IMR-90 (cell line): ENCODE results near the gene GRAMD1A. TPM values are rescaled to one million over a fixed set of nuclear protein-coding genes. Genes with fewer than 3 reads are reported as not detected.

Experiments used
- ATAC-seq: fragments of 200-7000 bp; cut with Tn5 transposase; 2 replicates; pipeline ENCODE4 v1.9.1; 2020; ENCODE audit warnings: low read depth, mild to moderate bottlenecking, moderate library complexity
- BruUV-seq: library from RNA; stranded (reverse); fragments of 400-500 nt; replicated peaks from 2 replicates; lab custom pipeline; 2021; lab: Mats Ljungman, UMichigan
- CTCF ChIA-PET: fragments of 300-600 bp; formaldehyde crosslinking; extraction: SDS; loops from one replicate; lab custom pipeline; 2021; ENCODE audit warnings: antibody characterized with exemption; lab: Yijun Ruan, JAX
- POLR2A ChIA-PET: fragments of 300-600 bp; sonication (Branson Sonifier 250); formaldehyde crosslinking; loops from one replicate; lab custom pipeline; 2022; ENCODE audit warnings: antibody characterized with exemption; ENCODE audit not compliant: unreplicated experiment; lab: Charles Lee
- DNase-seq: peaks from one replicate; pipeline ENCODE4 v3.0.0; 2013
- H2AFZ ChIP-seq: replicated peaks from 2 replicates; pipeline ENCODE3; 2013; ENCODE audit warnings: low read length, mild to moderate bottlenecking; ENCODE audit not compliant: poor library complexity
- H2AK5ac ChIP-seq: 2 replicates; pipeline ENCODE4 v1.6.1; 2013; ENCODE audit warnings: low read depth, low read length, inconsistent platforms
- H2AK9ac ChIP-seq: replicated peaks from 2 replicates; pipeline ENCODE3; 2013; ENCODE audit warnings: mild to moderate bottlenecking, low read depth, low read length, moderate library complexity; ENCODE audit not compliant: poor library complexity
- H2BK120ac ChIP-seq: 2 replicates; pipeline ENCODE4 v1.6.1; 2013; ENCODE audit warnings: low read depth, low read length, inconsistent platforms
- H2BK15ac ChIP-seq: 3 replicates; pipeline ENCODE4 v1.6.1; 2013; ENCODE audit warnings: low read depth, low read length, inconsistent platforms
- H2BK20ac ChIP-seq: 2 replicates; pipeline ENCODE4 v1.6.1; 2013; ENCODE audit warnings: low read depth, mild to moderate bottlenecking, inconsistent platforms, low read length, moderate library complexity
- H2BK5ac ChIP-seq: 2 replicates; pipeline ENCODE4 v1.6.1; 2013; ENCODE audit warnings: mild to moderate bottlenecking, low read depth, low read length, inconsistent platforms; ENCODE audit not compliant: poor library complexity, severe bottlenecking
- H3K14ac ChIP-seq: replicated peaks from 2 replicates; pipeline ENCODE4 v1.6.1; 2013; ENCODE audit warnings: low read depth, low read length, inconsistent platforms
- H3K18ac ChIP-seq: 2 replicates; pipeline ENCODE4 v1.6.1; 2013; ENCODE audit warnings: low read depth, low read length, control low read depth
- H3K23ac ChIP-seq: 2 replicates; pipeline ENCODE4 v1.6.1; 2013; ENCODE audit warnings: low read depth, low read length, inconsistent platforms
- H3K27ac ChIP-seq: 2 replicates; pipeline ENCODE4 v1.5.1; 2013; ENCODE audit warnings: mild to moderate bottlenecking, control low read depth, low read length; ENCODE audit not compliant: insufficient read depth
- H3K27me3 ChIP-seq: 2 replicates; pipeline ENCODE4 v1.6.1; 2013; ENCODE audit warnings: low read length; ENCODE audit not compliant: control insufficient read depth, insufficient read depth
- H3K36me3 ChIP-seq: 2 replicates; pipeline ENCODE4 v1.6.1; 2013; ENCODE audit warnings: low read length, mixed read lengths; ENCODE audit not compliant: control insufficient read depth, insufficient read depth
- H3K4ac ChIP-seq: 2 replicates; pipeline ENCODE4 v1.6.1; 2013; ENCODE audit warnings: low read depth, low read length, inconsistent platforms
- H3K4me1 ChIP-seq: 2 replicates; pipeline ENCODE4 v1.6.1; 2013; ENCODE audit warnings: low read length, mixed read lengths; ENCODE audit not compliant: control insufficient read depth, insufficient read depth
- H3K4me2 ChIP-seq: 2 replicates; pipeline ENCODE4 v1.6.1; 2013; ENCODE audit warnings: low read depth, mild to moderate bottlenecking, control low read depth, low read length, moderate library complexity
- H3K4me3 ChIP-seq: 2 replicates; pipeline ENCODE4 v1.5.1; 2013; ENCODE audit warnings: low read depth, mild to moderate bottlenecking, control low read depth, low read length, moderate library complexity; ENCODE audit not compliant: insufficient read depth
- H3K56ac ChIP-seq: 2 replicates; pipeline ENCODE4 v1.6.1; 2013; ENCODE audit warnings: low read length, inconsistent platforms; ENCODE audit not compliant: insufficient read depth; ENCODE audit errors: extremely low read depth
- H3K79me1 ChIP-seq, 2 experiments: 2 replicates each; pipeline ENCODE4 v1.6.1; 2013; ENCODE audit warnings: low read length in 2 of 2, inconsistent platforms in 1 of 2, low read depth in 1 of 2
- H3K9ac ChIP-seq: 2 replicates; pipeline ENCODE4 v1.6.1; 2013; ENCODE audit warnings: low read depth, low read length, control low read depth
- H3K9me1 ChIP-seq: 2 replicates; pipeline ENCODE4 v1.6.1; 2013; ENCODE audit warnings: low read length, inconsistent platforms; ENCODE audit not compliant: insufficient read depth
- H3K9me3 ChIP-seq: 2 replicates; pipeline ENCODE4 v1.6.1; 2013; ENCODE audit warnings: low read length; ENCODE audit not compliant: control insufficient read depth, insufficient read depth
- H4K20me1 ChIP-seq: 2 replicates; pipeline ENCODE4 v1.6.1; 2013; ENCODE audit warnings: low read length, inconsistent platforms; ENCODE audit not compliant: insufficient read depth
- H4K5ac ChIP-seq: 2 replicates; pipeline ENCODE4 v1.6.1; 2013; ENCODE audit warnings: mild to moderate bottlenecking, low read depth, low read length, control low read depth
- H4K8ac ChIP-seq, 2 experiments: 2 replicates each; pipeline ENCODE4 v1.6.1; 2013; ENCODE audit warnings: low read depth in 2 of 2, low read length in 2 of 2, control low read depth in 1 of 2, inconsistent platforms in 1 of 2
- H4K91ac ChIP-seq: 2 replicates; pipeline ENCODE4 v1.6.1; 2013; ENCODE audit warnings: low read depth, low read length, inconsistent platforms; ENCODE audit not compliant: insufficient read depth
- CEBPB ChIP-seq: IDR thresholded peaks from 2 replicates; pipeline ENCODE4 v1.6.1; 2012; ENCODE audit warnings: low read depth, low read length, improper control_type of control experiment
- FOS ChIP-seq: fragments of 150-350 bp; IDR thresholded peaks from 2 replicates; pipeline ENCODE4 v1.6.1; 2016; ENCODE audit warnings: low read depth, low read length
- MAFK ChIP-seq: IDR thresholded peaks from 2 replicates; pipeline ENCODE4 v1.6.1; 2012; ENCODE audit warnings: low read depth, low read length, improper control_type of control experiment
- MXI1 ChIP-seq: IDR thresholded peaks from 2 replicates; pipeline ENCODE4 v1.6.1; 2012; ENCODE audit warnings: low read depth, mild to moderate bottlenecking, low read length, moderate library complexity, borderline replicate concordance
- NFE2L2 ChIP-seq: fragments of 150-350 bp; IDR thresholded peaks from 2 replicates; pipeline ENCODE4 v1.6.1; 2016; ENCODE audit warnings: low read depth, mild to moderate bottlenecking, low read length
- POLR2A ChIP-seq: IDR thresholded peaks from 2 replicates; pipeline ENCODE4 v1.6.1; 2012; ENCODE audit warnings: mild to moderate bottlenecking, low read depth, low read length
- RAD21 ChIP-seq: IDR thresholded peaks from 2 replicates; pipeline ENCODE4 v1.6.1; 2012; ENCODE audit warnings: low read length, improper control_type of control experiment
- RCOR1 ChIP-seq: IDR thresholded peaks from 2 replicates; pipeline ENCODE4 v1.6.1; 2012; ENCODE audit warnings: mild to moderate bottlenecking, low read length, improper control_type of control experiment; ENCODE audit not compliant: insufficient replicate concordance
- RFX5 ChIP-seq: IDR thresholded peaks from 2 replicates; pipeline ENCODE4 v1.8.0; 2012; ENCODE audit warnings: low read depth, mild to moderate bottlenecking, low read length, moderate library complexity
- SMC3 ChIP-seq: fragments of 150-350 bp; IDR thresholded peaks from 2 replicates; pipeline ENCODE4 v1.6.1; 2016; ENCODE audit warnings: low read depth, mild to moderate bottlenecking, antibody characterized with exemption, low read length, moderate library complexity
- WGBS, 2 experiments: methylation state at CpG; one replicate each; pipeline versions ENCODE4 v1.1.5 to v1.1.7; 2013; ENCODE audit warnings: missing lambda C conversion rate in 2 of 2; ENCODE audit not compliant: insufficient read length in 1 of 2; ENCODE audit errors: extremely low coverage in 2 of 2; 5-methylcytosine and 5-hydroxymethylcytosine counted together
- dilution Hi-C: fragments of 300-500 bp; cut with HindIII; formaldehyde crosslinking; loops from one replicate; pipeline ENCODE4 v1.14.3; 2018; ENCODE audit warnings: low sequenced_read_pairs; ENCODE audit not compliant: unreplicated experiment
- in situ Hi-C: fragments of 300-500 bp; cut with MboI; formaldehyde crosslinking; loops from 3 replicates; pipeline ENCODE4 v1.14.3; 2019; ENCODE audit warnings: low sequenced_read_pairs, inconsistent platforms, mixed read lengths
- intact Hi-C: fragments of 100-400 bp; cut with micrococcal nuclease; formaldehyde crosslinking; loops from 2 replicates; pipeline ENCODE4 v1.10.0; 2022
- polyA plus RNA-seq, 3 experiments: library from polyadenylated mRNA; depleted of rRNA; stranded (reverse); fragments of >200 nt; gene quantifications; 2 replicates each; pipeline ENCODE4 v1.2.3, GENCODE V29; 2012; ENCODE audit warnings: low replicate concordance in 1 of 3
- total RNA-seq: library from RNA; depleted of rRNA; stranded (reverse); fragments of >200 nt; gene quantifications from 2 replicates; pipeline ENCODE4 v1.2.3, GENCODE V29; 2012
- TF ChIP-seq, protein P1 (sequence below): conservative IDR thresholded peaks from 2 replicates; pipeline ENCODE4 v1.5.1; 2012; ENCODE audit warnings: mild to moderate bottlenecking, low read depth, low read length, improper control_type of control experiment
- TF ChIP-seq, protein P2 (sequence below): fragments of 150-350 bp; IDR thresholded peaks from 2 replicates; pipeline ENCODE4 v1.6.1; 2016; ENCODE audit warnings: low read depth, mild to moderate bottlenecking, low read length, moderate library complexity, borderline replicate concordance

GRAMD1A gene
- total and polyA plus RNA-seq, 2 of the 4 experiments (the other 2 are of a cell fraction) = 11.1 to 63.0 TPM

DNA sequence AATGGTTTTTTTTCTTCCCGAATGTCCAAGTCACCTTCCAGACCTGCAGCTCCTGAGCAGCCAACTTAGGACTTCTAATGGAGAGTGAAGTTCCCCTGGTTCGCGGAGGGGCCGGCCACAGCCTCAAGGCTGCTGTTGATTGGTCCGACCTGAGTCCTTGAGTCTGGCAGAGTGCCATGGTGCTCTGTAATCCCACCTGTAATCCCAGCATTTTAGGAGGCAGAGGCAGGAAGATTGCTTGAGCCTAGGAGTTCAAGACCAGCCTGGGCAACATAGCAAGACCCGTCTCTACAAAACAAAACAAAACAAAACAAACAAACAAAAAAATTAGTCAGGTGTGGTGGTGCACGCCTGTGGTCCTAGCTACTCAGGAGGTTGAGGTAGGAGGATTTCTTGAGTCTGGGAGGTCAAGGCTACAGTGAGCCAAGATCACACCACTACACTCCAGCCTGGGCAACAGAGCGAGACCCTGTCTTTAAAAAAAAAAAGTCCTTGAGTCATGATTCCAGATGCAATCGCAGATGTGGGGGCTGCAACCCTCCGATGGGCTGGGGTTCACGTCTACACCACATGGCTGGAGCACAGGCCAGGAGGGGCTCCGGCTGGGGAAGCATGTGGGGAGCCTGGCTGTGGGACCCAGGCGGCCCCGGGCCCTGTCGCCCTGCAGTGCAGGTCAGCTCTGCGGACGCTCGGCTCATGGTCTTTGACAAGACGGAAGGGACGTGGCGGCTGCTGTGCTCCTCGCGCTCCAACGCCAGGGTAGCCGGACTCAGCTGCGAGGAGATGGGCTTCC lies 59.1 kb downstream of the GRAMD1A start (continued):
- TF ChIP-seq, protein P1, sequence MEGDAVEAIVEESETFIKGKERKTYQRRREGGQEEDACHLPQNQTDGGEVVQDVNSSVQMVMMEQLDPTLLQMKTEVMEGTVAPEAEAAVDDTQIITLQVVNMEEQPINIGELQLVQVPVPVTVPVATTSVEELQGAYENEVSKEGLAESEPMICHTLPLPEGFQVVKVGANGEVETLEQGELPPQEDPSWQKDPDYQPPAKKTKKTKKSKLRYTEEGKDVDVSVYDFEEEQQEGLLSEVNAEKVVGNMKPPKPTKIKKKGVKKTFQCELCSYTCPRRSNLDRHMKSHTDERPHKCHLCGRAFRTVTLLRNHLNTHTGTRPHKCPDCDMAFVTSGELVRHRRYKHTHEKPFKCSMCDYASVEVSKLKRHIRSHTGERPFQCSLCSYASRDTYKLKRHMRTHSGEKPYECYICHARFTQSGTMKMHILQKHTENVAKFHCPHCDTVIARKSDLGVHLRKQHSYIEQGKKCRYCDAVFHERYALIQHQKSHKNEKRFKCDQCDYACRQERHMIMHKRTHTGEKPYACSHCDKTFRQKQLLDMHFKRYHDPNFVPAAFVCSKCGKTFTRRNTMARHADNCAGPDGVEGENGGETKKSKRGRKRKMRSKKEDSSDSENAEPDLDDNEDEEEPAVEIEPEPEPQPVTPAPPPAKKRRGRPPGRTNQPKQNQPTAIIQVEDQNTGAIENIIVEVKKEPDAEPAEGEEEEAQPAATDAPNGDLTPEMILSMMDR = no peak

DNA sequence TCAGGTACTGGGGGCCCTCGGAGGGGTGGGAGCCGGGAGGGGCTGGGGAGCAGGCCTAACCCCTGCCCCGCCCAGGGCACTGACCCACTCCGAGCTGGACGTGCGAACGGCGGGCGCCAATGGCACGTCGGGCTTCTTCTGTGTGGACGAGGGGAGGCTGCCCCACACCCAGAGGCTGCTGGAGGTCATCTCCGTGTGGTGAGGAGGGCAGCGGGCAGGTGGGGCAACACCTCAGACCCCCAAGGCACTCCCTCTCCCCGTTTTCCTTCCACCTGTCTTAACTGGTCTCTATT lies 59.6 kb downstream of the GRAMD1A start:
- no peak for DNase-seq
- Histone ChIP-seq H3K9ac (no peak overlapping the region), H3K36me3 (no peaks in the 10 kb centered on the region), H4K20me1 (no peaks in the 10 kb centered on the region), H2AFZ (no peak overlapping the region), H3K4me3 (no peak overlapping the region), H3K23ac (no peak overlapping the region), H4K91ac (no peak overlapping the region), H2BK120ac (no peak overlapping the region), H3K4ac (no peak overlapping the region), H3K4me1 (no peaks in the 10 kb centered on the region), H2BK5ac (no peak overlapping the region), H2BK15ac (no peak overlapping the region), H3K9me3 (no peaks in the 10 kb centered on the region), H3K4me2 (no peak overlapping the region), H2BK20ac (no peak overlapping the region), H4K8ac (no peak overlapping the region), H4K5ac (no peak overlapping the region), H2AK5ac (no peak overlapping the region), H3K14ac (no peak overlapping the region), H2AK9ac (no peak overlapping the region), H3K9me1 (no peaks in the 10 kb centered on the region), H3K18ac (no peak overlapping the region), H3K27me3 (peaks cover 16% of the 10 kb centered on the region), H3K79me1 (no peaks in the 10 kb centered on the region), H3K56ac (no peak overlapping the region), H3K27ac (no peak overlapping the region)
- ChIA-PET CTCF (no interaction called here), POLR2A (no interaction called here)
- no peak for ATAC-seq
- in situ Hi-C loops = no loop called here
- dilution Hi-C loops = no loop called here
- no TSS peak for BruUV-seq
- intact Hi-C loops = no loop called here
- WGBS, 2 experiments = 60% methylated on average over 1 of the region's 15 CpGs; no CpG with 5 or more reads in 1 of the 2 experiments
- TF ChIP-seq POLR2A (no peak), RCOR1 (no peak), RFX5 (no peak), FOS (no peak), SMC3 (no peak), MXI1 (no peak), CEBPB (no peak), MAFK (no peak), RAD21 (no peak), NFE2L2 (no peak)
- TF ChIP-seq, protein P2, sequence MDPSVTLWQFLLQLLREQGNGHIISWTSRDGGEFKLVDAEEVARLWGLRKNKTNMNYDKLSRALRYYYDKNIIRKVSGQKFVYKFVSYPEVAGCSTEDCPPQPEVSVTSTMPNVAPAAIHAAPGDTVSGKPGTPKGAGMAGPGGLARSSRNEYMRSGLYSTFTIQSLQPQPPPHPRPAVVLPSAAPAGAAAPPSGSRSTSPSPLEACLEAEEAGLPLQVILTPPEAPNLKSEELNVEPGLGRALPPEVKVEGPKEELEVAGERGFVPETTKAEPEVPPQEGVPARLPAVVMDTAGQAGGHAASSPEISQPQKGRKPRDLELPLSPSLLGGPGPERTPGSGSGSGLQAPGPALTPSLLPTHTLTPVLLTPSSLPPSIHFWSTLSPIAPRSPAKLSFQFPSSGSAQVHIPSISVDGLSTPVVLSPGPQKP = no peak
- TF ChIP-seq, protein P1 = no peak
